NB4 (cell line): ENCODE results near the gene XIAP.

Source experiments
- POLR2A ChIP-seq: IDR thresholded peaks from 2 replicates; pipeline ENCODE4 v1.6.1; 2011; ENCODE audit warnings: mild to moderate bottlenecking; ENCODE audit not compliant: insufficient read length; ENCODE audit errors: extremely low read depth
- TF ChIP-seq, protein P1 (sequence below): IDR thresholded peaks from one replicate; pipeline ENCODE4 v1.5.1; 2012; ENCODE audit warnings: low read depth, low read length
- TF ChIP-seq, protein P2 (sequence below): IDR thresholded peaks from 2 replicates; pipeline ENCODE4 v1.6.1; 2011; ENCODE audit warnings: low read depth, low read length

DNA sequence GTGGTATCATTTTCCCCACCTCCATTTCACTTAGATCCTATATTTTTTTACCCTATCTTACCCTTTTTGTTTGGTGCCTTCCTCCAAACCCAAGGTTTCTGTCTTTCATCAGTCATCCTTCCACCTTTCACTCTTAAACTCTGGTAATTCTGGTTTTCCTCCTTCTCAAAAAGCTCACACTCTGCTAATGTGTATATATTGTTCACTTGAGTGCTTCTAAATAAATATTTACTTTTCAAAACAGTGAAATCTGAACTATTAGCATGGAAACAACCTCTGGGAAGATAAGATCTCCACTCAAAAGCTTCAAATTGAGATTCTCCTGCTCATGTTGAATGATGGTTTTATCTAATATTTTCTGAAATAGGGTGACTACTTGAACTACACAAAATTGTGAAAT is 21.5 kb downstream of the XIAP start:
- TF ChIP-seq, protein P1, sequence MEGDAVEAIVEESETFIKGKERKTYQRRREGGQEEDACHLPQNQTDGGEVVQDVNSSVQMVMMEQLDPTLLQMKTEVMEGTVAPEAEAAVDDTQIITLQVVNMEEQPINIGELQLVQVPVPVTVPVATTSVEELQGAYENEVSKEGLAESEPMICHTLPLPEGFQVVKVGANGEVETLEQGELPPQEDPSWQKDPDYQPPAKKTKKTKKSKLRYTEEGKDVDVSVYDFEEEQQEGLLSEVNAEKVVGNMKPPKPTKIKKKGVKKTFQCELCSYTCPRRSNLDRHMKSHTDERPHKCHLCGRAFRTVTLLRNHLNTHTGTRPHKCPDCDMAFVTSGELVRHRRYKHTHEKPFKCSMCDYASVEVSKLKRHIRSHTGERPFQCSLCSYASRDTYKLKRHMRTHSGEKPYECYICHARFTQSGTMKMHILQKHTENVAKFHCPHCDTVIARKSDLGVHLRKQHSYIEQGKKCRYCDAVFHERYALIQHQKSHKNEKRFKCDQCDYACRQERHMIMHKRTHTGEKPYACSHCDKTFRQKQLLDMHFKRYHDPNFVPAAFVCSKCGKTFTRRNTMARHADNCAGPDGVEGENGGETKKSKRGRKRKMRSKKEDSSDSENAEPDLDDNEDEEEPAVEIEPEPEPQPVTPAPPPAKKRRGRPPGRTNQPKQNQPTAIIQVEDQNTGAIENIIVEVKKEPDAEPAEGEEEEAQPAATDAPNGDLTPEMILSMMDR, result no peak
- no peak for TF ChIP-seq POLR2A
- TF ChIP-seq, protein P2, sequence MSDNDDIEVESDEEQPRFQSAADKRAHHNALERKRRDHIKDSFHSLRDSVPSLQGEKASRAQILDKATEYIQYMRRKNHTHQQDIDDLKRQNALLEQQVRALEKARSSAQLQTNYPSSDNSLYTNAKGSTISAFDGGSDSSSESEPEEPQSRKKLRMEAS, result no peak
